Right lobe of liver (tissue), 6 donors: ENCODE results near the gene ROGDI. TPM values are rescaled to one million over a fixed set of nuclear protein-coding genes. Genes with fewer than 3 reads are reported as not detected.

Experiments used
- ATAC-seq, 4 donors: fragments of 200-7000 bp; cut with Tn5 transposase; one replicate each; pipeline ENCODE4 v1.9.1; 2020; ENCODE audit warnings: mild to moderate bottlenecking in 4 of 4, moderate library complexity in 4 of 4
- DNase-seq, 3 donors: peaks; one replicate each; pipeline ENCODE4 v3.0.0-alpha.2; 2020
- H3K27ac ChIP-seq, 3 donors: fragments of 200-600 bp; one replicate each; pipeline ENCODE4 v1.8.0; 2022
- H3K27me3 ChIP-seq, 2 donors: fragments of 200-600 bp; one replicate each; pipeline ENCODE4 v1.8.0; 2022
- H3K36me3 ChIP-seq, 4 donors: fragments of 200-600 bp; sonication (generic) in 1 of 4; one replicate each; pipeline versions ENCODE4 v1.5.1 to v1.8.0; 2017 to 2022; ENCODE audit warnings: control low read depth in 1 of 4
- H3K4me1 ChIP-seq, 4 donors: fragments of 200-600 bp; sonication (generic) in 1 of 4; one replicate each; pipeline versions ENCODE4 v1.5.1 to v1.8.0; 2017 to 2022; ENCODE audit warnings: control low read depth in 1 of 4
- H3K4me3 ChIP-seq, 3 donors: fragments of 200-600 bp; one replicate each; pipeline ENCODE4 v1.8.0; 2022
- H3K9me3 ChIP-seq, 4 donors: fragments of 200-600 bp; sonication (generic) in 1 of 4; one replicate each; pipeline versions ENCODE4 v1.5.1 to v1.8.0; 2017 to 2022; ENCODE audit warnings: control low read depth in 1 of 4
- POLR2A ChIP-seq: fragments of 450-650 bp; IDR thresholded peaks from one replicate; pipeline ENCODE4 v1.6.1; 2017; ENCODE audit warnings: antibody characterized with exemption, mild to moderate bottlenecking
- WGBS: methylation state at CpG from one replicate; pipeline ENCODE4 v1.1.6; 2018; ENCODE audit warnings: low coverage, low lambda C conversion rate; ENCODE audit not compliant: insufficient coverage; ENCODE audit errors: missing lambda C conversion rate; 5-methylcytosine and 5-hydroxymethylcytosine counted together
- intact Hi-C, 2 donors: fragments of 100-400 bp; cut with DNase I; formaldehyde crosslinking; loops; one replicate each; pipeline versions ENCODE4 v1.11.2 to v1.14.1; 2022
- total RNA-seq, 6 experiments: library from RNA; depleted of rRNA in 2 of 6; stranded (reverse); fragments of >200 nt in 2 of 6; fragmentation: NEBNext Ultra II Directional in 3 of 6; extraction: Animal tissue kit (Norgen Biotek cat#: 25700) in 3 of 6; gene quantifications; one replicate each; pipeline versions ENCODE4 v1.1.0 to v1.2.4, GENCODE V29; 2016 to 2023
- TF ChIP-seq, protein P1 (sequence below), 4 donors: fragments of 200-600 bp in 3 of 4; fragments of 450-650 bp in 1 of 4; IDR thresholded peaks; one replicate each; pipeline versions ENCODE4 v1.5.1 to v1.8.0; 2016 to 2022; ENCODE audit warnings: antibody characterized with exemption in 4 of 4, mild to moderate bottlenecking in 2 of 4
- donor health status: DM: no; HTN: yes; CAD: no.
- donor health status: DM: no; HTN: no; CAD: no.
- donor health status: DM: no; HTN: no; CAD: no.
- donor health status: DM: no; HTN: yes; CAD: no.
- donor health status: DM: no; HTN: yes; CAD: no.

The ROGDI gene
- total RNA-seq, 6 experiments from 2014 or later: 8.3 to 24.2 (median 14.0) TPM

DNA sequence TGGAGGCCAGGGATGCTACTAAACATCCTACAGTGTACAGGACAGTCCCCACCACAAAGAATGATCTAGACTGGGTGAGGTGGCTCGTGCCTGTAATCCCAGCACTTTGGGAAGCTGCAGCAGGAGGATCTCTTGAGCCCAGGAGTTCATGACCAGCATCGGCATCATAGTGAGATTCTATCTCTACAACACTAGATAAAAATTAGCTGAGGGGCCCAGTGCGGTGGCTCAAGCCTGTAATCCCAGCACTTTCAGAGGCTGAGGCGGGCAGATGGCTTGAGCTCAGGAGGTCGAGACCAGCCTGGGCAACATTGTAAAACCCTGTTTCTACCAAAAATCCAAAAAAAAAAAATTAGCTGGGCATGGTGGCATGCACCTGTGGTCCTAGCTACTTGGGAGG lies 30.1 kb downstream of the ROGDI start:
- Histone ChIP-seq H3K36me3 (no peaks in the 10 kb centered on the region), H3K9me3 (no peaks in the 10 kb centered on the region), H3K27ac (no peak overlapping the region), H3K27me3 (no peaks in the 10 kb centered on the region), H3K4me3 (no peak overlapping the region), H3K4me1 (peaks cover 0 to 8% (median 4%) of the 10 kb centered on the region in 4 donors)
- ATAC-seq (no peak), DNase-seq (no peak)
- no peak for TF ChIP-seq POLR2A
- TF ChIP-seq, protein P1, sequence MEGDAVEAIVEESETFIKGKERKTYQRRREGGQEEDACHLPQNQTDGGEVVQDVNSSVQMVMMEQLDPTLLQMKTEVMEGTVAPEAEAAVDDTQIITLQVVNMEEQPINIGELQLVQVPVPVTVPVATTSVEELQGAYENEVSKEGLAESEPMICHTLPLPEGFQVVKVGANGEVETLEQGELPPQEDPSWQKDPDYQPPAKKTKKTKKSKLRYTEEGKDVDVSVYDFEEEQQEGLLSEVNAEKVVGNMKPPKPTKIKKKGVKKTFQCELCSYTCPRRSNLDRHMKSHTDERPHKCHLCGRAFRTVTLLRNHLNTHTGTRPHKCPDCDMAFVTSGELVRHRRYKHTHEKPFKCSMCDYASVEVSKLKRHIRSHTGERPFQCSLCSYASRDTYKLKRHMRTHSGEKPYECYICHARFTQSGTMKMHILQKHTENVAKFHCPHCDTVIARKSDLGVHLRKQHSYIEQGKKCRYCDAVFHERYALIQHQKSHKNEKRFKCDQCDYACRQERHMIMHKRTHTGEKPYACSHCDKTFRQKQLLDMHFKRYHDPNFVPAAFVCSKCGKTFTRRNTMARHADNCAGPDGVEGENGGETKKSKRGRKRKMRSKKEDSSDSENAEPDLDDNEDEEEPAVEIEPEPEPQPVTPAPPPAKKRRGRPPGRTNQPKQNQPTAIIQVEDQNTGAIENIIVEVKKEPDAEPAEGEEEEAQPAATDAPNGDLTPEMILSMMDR (IDR thresholded peaks at IDR 0.05): no peak
- intact Hi-C loops: no loop called here
- 91% methylated on average over 5 of the region's 5 CpGs for WGBS

- Histone ChIP-seq H3K36me3 (no peaks in the 10 kb centered on the region), H3K27me3 (no peaks in the 10 kb centered on the region), H3K4me3 (no peak overlapping the region), H3K27ac (no peak overlapping the region), H3K9me3 (no peaks in the 10 kb centered on the region), H3K4me1 (peaks cover 0 to 9% (median 4%) of the 10 kb centered on the region in 4 donors)
- intact Hi-C loops: no loop called here
- ATAC-seq (no peak), DNase-seq (no peak)
- no peak for TF ChIP-seq POLR2A
- TF ChIP-seq, protein P1 (IDR thresholded peaks at IDR 0.05): no peak
- WGBS: 66% methylated on average over 3 of the region's 3 CpGs
These were observed 30.8 kb downstream of the ROGDI start for GRCh38 chr16:4771646-4772045.

- Histone ChIP-seq H3K4me1 (peaks cover 0 to 18% (median 4%) of the 10 kb centered on the region in 4 donors), H3K4me3 (peak overlapping the region; percentile 97 to 99 (median 98)), H3K27me3 (no peaks in the 10 kb centered on the region), H3K9me3 (no peaks in the 10 kb centered on the region), H3K27ac (peak overlapping the region in 1 of 3 donors; percentile 48), H3K36me3 (peaks cover 0 to under 1% (median 0%) of the 10 kb centered on the region in 4 donors)
- 46% methylated on average over 7 of the region's 7 CpGs for WGBS
- TF ChIP-seq, protein P1 (IDR thresholded peaks at IDR 0.05): no peak
- TF ChIP-seq POLR2A: no peak
- intact Hi-C loops: no loop called here
- no peak for DNase-seq
- no peak for ATAC-seq
These were observed 33.2 kb downstream of the ROGDI start for GRCh38 chr16:4769306-4769638.

DNA sequence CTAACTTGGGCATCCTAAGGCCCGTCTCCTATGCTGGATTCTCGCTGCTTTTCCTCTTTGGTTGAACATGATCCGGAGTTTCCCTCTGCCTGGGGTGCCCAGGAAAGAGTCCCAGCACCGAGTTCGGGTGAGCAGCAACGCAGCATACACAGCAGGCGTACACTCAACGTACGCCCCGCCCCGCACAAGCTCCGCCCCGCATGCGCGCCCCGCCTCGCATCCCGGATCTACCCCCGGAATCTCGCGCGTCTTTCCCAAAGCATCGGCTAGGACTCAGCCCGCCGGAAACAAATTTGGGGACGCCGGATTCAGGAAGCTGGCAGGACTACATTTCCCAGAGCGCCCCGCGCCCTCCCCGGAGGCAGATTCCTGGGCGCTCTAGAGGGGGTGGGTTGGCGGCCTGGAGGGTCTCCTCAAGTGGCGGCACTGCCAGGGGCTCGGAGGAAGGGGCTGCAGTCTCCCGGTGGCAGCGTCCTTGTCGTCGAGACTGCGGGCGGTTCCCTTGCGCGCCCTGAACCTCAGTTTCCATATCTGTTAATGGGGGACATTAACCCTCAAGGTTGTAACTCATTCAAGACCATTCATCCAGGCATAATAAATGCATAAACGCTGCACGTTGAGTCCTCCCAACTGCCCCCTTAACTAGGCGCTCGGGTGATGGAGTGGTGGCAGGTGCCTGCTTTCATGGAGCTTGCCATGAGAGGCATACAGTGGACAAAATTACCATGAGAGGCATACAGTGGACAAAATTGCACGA lies 33.7 kb downstream of the ROGDI start:
- peak overlapping the region; percentile 42 to 79 (median 77) for H3K27ac ChIP-seq
- no peaks in the 10 kb centered on the region for H3K9me3 ChIP-seq
- peaks cover 0 to 6% (median 0%) of the 10 kb centered on the region in 4 donors for H3K36me3 ChIP-seq
- peaks cover 0 to 18% (median 4%) of the 10 kb centered on the region in 4 donors for H3K4me1 ChIP-seq
- 3% methylated on average over 32 of the region's 48 CpGs for WGBS
- TF ChIP-seq, protein P1 (IDR thresholded peaks at IDR 0.05): no peak
- TF ChIP-seq POLR2A: peak; percentile 76
- peak overlapping the region; percentile 97 to 99 (median 98) for H3K4me3 ChIP-seq
- DNase-seq: peak; percentile 95 to 99 (median 98)
- ATAC-seq: peak; percentile 91 to 93 (median 91)
- intact Hi-C loops: no loop called here
- H3K27me3 ChIP-seq: no peaks in the 10 kb centered on the region
